C4-2B (cell line): ENCODE results near the gene SAMD4B.
"Not testable (repeated sequence)": the region's sequence is repeated elsewhere in the genome, so short reads cannot be mapped to it uniquely, and the experiment has no call there.

Experiments used
- CTCF ChIP-seq: fragments of 450-650 bp; conservative IDR thresholded peaks from 2 replicates; pipeline ENCODE4 v1.5.1; 2017; ENCODE audit warnings: mild to moderate bottlenecking
- ZFX ChIP-seq: fragments of 450-650 bp; IDR thresholded peaks from 2 replicates; pipeline ENCODE4 v1.6.1; 2017

- TF ChIP-seq CTCF, ZFX: not testable (repeated sequence)
Observed at GRCh38 chr19:39309305-39309670, 32.9 kb upstream of the SAMD4B start.
